ENCODE data around the gene HNRNPUL1. TPM values are rescaled to one million over a fixed set of nuclear protein-coding genes. Genes with fewer than 3 reads are reported as not detected.

HNRNPUL1 gene
- total RNA-seq, 1 experiment from 2014 or later: 315 TPM

- Histone ChIP-seq H3T11ph (ENCODE audit: low read length) (no peak overlapping the region), H3K4me2 (ENCODE audit: insufficient read depth, insufficient read length, low read length) (no peak overlapping the region), H2BK12ac (ENCODE audit: insufficient read length, low read depth, low read length) (no peak overlapping the region), H3K56ac (ENCODE audit: insufficient read length, low read depth, low read length) (no peak overlapping the region), H3K4me1 (ENCODE audit: insufficient read depth, low read length) (no peaks in the 10 kb centered on the region; the same call in 1 of the 2 replicates), H3K9me3 (ENCODE audit: control insufficient read depth, low read depth, low read length) (no peaks in the 10 kb centered on the region), H4K20me1 (ENCODE audit: control insufficient read depth, insufficient read depth, insufficient read length) (no peaks in the 10 kb centered on the region), H3K14ac (ENCODE audit: insufficient read depth, low read length) (no peak overlapping the region), H2BK20ac (ENCODE audit: low read depth, low read length, poor library complexity, severe bottlenecking) (no peak overlapping the region), H3K27ac (ENCODE audit: insufficient read length, low read depth, low read length) (no peak overlapping the region), H4K91ac (ENCODE audit: insufficient read length, low read depth, low read length) (no peak overlapping the region), H2BK15ac (ENCODE audit: low read depth, low read length) (no peak overlapping the region), H4K5ac (ENCODE audit: insufficient read length, low read depth, low read length) (no peak overlapping the region), H3K27me3 (ENCODE audit: insufficient read depth, low read length) (no peaks in the 10 kb centered on the region), H2BK120ac (ENCODE audit: low read depth, low read length, poor library complexity, severe bottlenecking) (no peak overlapping the region), H4K8ac (replicated peaks; ENCODE audit: insufficient read length, low read depth, low read length) (no peak overlapping the region), H3K9ac (ENCODE audit: extremely low read depth, insufficient read length, low read length) (no peak overlapping the region), H3K23me2 (ENCODE audit: insufficient read length, low read depth, low read length, poor library complexity, severe bottlenecking) (no peaks in the 10 kb centered on the region), H3K18ac (ENCODE audit: insufficient read length, low read depth, low read length) (no peak overlapping the region), H3K4ac (ENCODE audit: low read depth, low read length) (no peak overlapping the region), H3K79me2 (ENCODE audit: insufficient read depth, low read length) (no peaks in the 10 kb centered on the region), H2AK5ac (ENCODE audit: insufficient read length, low read length) (no peak overlapping the region), H2AFZ (ENCODE audit: low read length) (no peak overlapping the region), H3K23ac (ENCODE audit: insufficient read length, low read depth, low read length) (no peak overlapping the region), H3K79me1 (ENCODE audit: insufficient read depth, low read depth, low read length, poor library complexity, severe bottlenecking) (no peaks in the 10 kb centered on the region), H2BK5ac (ENCODE audit: insufficient read length, low read length) (no peak overlapping the region)
- H3K4me3 Mint-ChIP-seq: no peak overlapping the region
- no peak overlapping the region for H3K27ac Mint-ChIP-seq
- H3K36me3 Mint-ChIP-seq (ENCODE audit: insufficient read depth in 1 of 3, low read depth in 3 of 3): peaks cover 0 to 25% (median 0%) of the 10 kb centered on the region in 3 experiments; a peak in 2 of 7 replicates
- H3K9me3 Mint-ChIP-seq: no peaks in the 10 kb centered on the region
- WGBS (ENCODE audit: extremely low coverage, insufficient read length, low lambda C conversion rate): no CpG with 5 or more reads among the region's 10 CpGs
- peaks cover 0 to 16% of the 10 kb centered on the region in 2 experiments; a peak in 2 of 4 replicates for H3K4me1 Mint-ChIP-seq
- no peak for TF ChIP-seq CTCF (conservative IDR thresholded peaks at IDR 0.05)
- no peak for DNase-seq
- H3K27me3 Mint-ChIP-seq (ENCODE audit: low read depth): no peaks in the 10 kb centered on the region
Measured at GRCh38 chr19:41335467-41335866, 71.3 kb downstream of the HNRNPUL1 start.

Data from H9 (cell line).